ENCODE results near the gene PLPPR1.

PLPPR1 gene

GRCh38 chr9:101062686-101063085, 34.2 kb downstream of the PLPPR1 start:
- no peak for DNase-seq (ENCODE audit: extremely low spot score)
- ChIA-PET CTCF (no interaction called here), POLR2A (no interaction called here)
- TF ChIP-seq, protein P1, sequence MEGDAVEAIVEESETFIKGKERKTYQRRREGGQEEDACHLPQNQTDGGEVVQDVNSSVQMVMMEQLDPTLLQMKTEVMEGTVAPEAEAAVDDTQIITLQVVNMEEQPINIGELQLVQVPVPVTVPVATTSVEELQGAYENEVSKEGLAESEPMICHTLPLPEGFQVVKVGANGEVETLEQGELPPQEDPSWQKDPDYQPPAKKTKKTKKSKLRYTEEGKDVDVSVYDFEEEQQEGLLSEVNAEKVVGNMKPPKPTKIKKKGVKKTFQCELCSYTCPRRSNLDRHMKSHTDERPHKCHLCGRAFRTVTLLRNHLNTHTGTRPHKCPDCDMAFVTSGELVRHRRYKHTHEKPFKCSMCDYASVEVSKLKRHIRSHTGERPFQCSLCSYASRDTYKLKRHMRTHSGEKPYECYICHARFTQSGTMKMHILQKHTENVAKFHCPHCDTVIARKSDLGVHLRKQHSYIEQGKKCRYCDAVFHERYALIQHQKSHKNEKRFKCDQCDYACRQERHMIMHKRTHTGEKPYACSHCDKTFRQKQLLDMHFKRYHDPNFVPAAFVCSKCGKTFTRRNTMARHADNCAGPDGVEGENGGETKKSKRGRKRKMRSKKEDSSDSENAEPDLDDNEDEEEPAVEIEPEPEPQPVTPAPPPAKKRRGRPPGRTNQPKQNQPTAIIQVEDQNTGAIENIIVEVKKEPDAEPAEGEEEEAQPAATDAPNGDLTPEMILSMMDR (IDR thresholded peaks at IDR 0.05; ENCODE audit: control extremely low read depth, extremely low read depth, low read depth, missing control alignments): no peak

- DNase-seq (ENCODE audit: extremely low spot score): no peak
- TF ChIP-seq, protein P1 (IDR thresholded peaks at IDR 0.05; ENCODE audit: control extremely low read depth, extremely low read depth, low read depth, missing control alignments): no peak
- CTCF ChIA-PET: no interaction called here
- POLR2A ChIA-PET: no interaction called here
Measured at GRCh38 chr9:101063192-101063591, 34.7 kb downstream of the PLPPR1 start.

- ChIA-PET POLR2A (no interaction called here), CTCF (no interaction called here)
- TF ChIP-seq, protein P1 (IDR thresholded peaks at IDR 0.05; ENCODE audit: control extremely low read depth, extremely low read depth, low read depth, missing control alignments): no peak
- no peak for DNase-seq (ENCODE audit: extremely low spot score)
Measured at GRCh38 chr9:101064206-101064605, 35.7 kb downstream of the PLPPR1 start.

GRCh38 chr9:101065930-101066329, 37.4 kb downstream of the PLPPR1 start:
- TF ChIP-seq, protein P1 (IDR thresholded peaks at IDR 0.05; ENCODE audit: control extremely low read depth, extremely low read depth, low read depth, missing control alignments): no peak
- ChIA-PET CTCF (no interaction called here), POLR2A (no interaction called here)

GRCh38 chr9:101068696-101069095, 40.2 kb downstream of the PLPPR1 start:
- ChIA-PET CTCF (no interaction called here), POLR2A (no interaction called here)
- no peak for DNase-seq (ENCODE audit: extremely low spot score)
- TF ChIP-seq, protein P1 (IDR thresholded peaks at IDR 0.05; ENCODE audit: control extremely low read depth, extremely low read depth, low read depth, missing control alignments): no peak

More at GRCh38 chr9:101065930-101066329, 37.4 kb downstream of the PLPPR1 start:
- DNase-seq (ENCODE audit: extremely low spot score): no peak

GRCh38 chr9:101072259-101072658, 43.7 kb downstream of the PLPPR1 start:
- TF ChIP-seq, protein P1 (IDR thresholded peaks at IDR 0.05; ENCODE audit: control extremely low read depth, extremely low read depth, low read depth, missing control alignments): no peak
- POLR2A ChIA-PET: no interaction called here
- CTCF ChIA-PET: no interaction called here
- DNase-seq (ENCODE audit: extremely low spot score): no peak

DNA sequence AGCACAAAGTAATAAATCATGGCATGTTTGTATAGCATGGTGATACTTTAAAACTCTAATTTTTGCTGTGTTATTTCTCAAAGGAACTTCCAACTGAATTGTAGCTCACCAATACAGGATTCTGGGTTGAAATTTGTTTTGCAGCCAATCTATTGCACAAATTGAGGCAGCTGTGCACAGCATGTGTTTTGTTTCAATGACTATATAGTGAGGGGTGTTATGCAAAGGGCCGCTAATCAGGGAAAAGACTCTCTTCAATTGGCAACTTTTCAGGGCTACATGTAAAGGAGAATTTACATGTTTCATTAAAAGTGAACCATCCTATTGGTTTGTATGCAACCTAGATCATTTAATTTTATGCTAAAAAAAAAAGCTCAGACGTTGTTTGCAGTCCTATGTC, 44.6 kb downstream of the PLPPR1 start:
- CTCF ChIA-PET: interaction anchor here (1.2 to 1.4 kb wide), 2 partner anchors 9 to 45 kb away, joined by 3 to 4 read pairs; no protein-coding TSS in a partner anchor
- DNase-seq (ENCODE audit: extremely low spot score): no peak
- POLR2A ChIA-PET: no interaction called here

More for the DNA sequence above, 44.6 kb downstream of the PLPPR1 start:
- TF ChIP-seq, protein P1 (IDR thresholded peaks at IDR 0.05; ENCODE audit: control extremely low read depth, extremely low read depth, low read depth, missing control alignments): no peak

Measured in GM10248 (cell line).